GM12878 (cell line): ENCODE measurements around the gene CACNA1D. TPM values are rescaled to one million over a fixed set of nuclear protein-coding genes. Genes with fewer than 3 reads are reported as not detected.

Experiments used
- ATAC-seq: fragments of 200-7000 bp; cut with Tn5 transposase; 3 replicates; pipeline ENCODE4 v1.9.1; 2020; ENCODE audit warnings: mild to moderate bottlenecking, moderate library complexity
- BruUV-seq: library from RNA; stranded (reverse); fragments of 400-500 nt; replicated peaks from 2 replicates; lab custom pipeline; 2021; lab: Mats Ljungman, UMichigan
- CTCF ChIA-PET: fragments of 300-600 bp; sonication (Branson Sonifier 250); formaldehyde crosslinking; extraction: SDS; loops from one replicate; lab custom pipeline; 2021; ENCODE audit warnings: inconsistent platforms; lab: Yijun Ruan, JAX
- POLR2A ChIA-PET: fragments of 350-600 bp; formaldehyde crosslinking; extraction: SDS; loops from one replicate; lab custom pipeline; 2021; ENCODE audit warnings: inconsistent platforms; lab: Charles Lee
- RAD21 ChIA-PET: fragments of 300-600 bp; sonication (Branson Sonifier 250); formaldehyde crosslinking; loops from one replicate; lab custom pipeline; 2023; ENCODE audit warnings: antibody characterized with exemption; ENCODE audit not compliant: unreplicated experiment; lab: Charles Lee
- SMC1A ChIA-PET: fragments of 300-600 bp; sonication (Branson Sonifier 250); formaldehyde crosslinking; loops from one replicate; lab custom pipeline; 2023; ENCODE audit not compliant: unreplicated experiment, uncharacterized antibody; lab: Charles Lee
- DNase-seq: peaks from one replicate; pipeline ENCODE4 v3.0.0-alpha.2; 2011; ENCODE audit warnings: low read depth, low spot score
- FAIRE-seq: peaks from 3 replicates; lab custom pipeline; 2011; peaks lifted over from hg19 to GRCh38; lab: Jason Lieb, UNC
- H2AFZ ChIP-seq: 2 replicates; pipeline ENCODE4 v1.6.0; 2011; ENCODE audit warnings: low read depth, low read length, control low read depth; ENCODE audit not compliant: control insufficient read depth
- H3K27ac ChIP-seq: 2 replicates; pipeline ENCODE4 v1.5.1; 2011; ENCODE audit warnings: control low read depth; ENCODE audit not compliant: control insufficient read depth, insufficient read depth
- H3K27me3 ChIP-seq, 2 experiments: replicated peaks in 1 of 2; 2 replicates each; pipeline versions ENCODE4 v1.6.0 to v1.6.1; 2011; ENCODE audit warnings: low read length in 1 of 2; ENCODE audit not compliant: control insufficient read depth in 2 of 2, insufficient read depth in 2 of 2
- H3K36me3 ChIP-seq, 2 experiments: 2 replicates each; pipeline ENCODE4 v1.5.1; 2011; ENCODE audit warnings: low read length in 1 of 2; ENCODE audit not compliant: control insufficient read depth in 2 of 2, insufficient read depth in 2 of 2
- H3K4me1 ChIP-seq: 2 replicates; pipeline ENCODE4 v1.6.1; 2011; ENCODE audit warnings: mild to moderate bottlenecking, low read length, moderate library complexity, mixed read lengths; ENCODE audit not compliant: control insufficient read depth, insufficient read depth
- H3K4me2 ChIP-seq: 2 replicates; pipeline ENCODE4 v1.6.0; 2011; ENCODE audit warnings: control low read depth; ENCODE audit not compliant: control insufficient read depth, insufficient read depth
- H3K4me3 ChIP-seq: fragments of 200-600 bp; sonication (generic); 2 replicates; pipeline ENCODE4 v1.5.1; 2016
- H3K79me2 ChIP-seq: 2 replicates; pipeline ENCODE4 v1.6.0; 2011; ENCODE audit warnings: low read length; ENCODE audit not compliant: control insufficient read depth, insufficient read depth
- H3K9ac ChIP-seq: 2 replicates; pipeline ENCODE4 v1.8.0; 2011; ENCODE audit warnings: low read length, control low read depth, mixed read lengths; ENCODE audit not compliant: control insufficient read depth, insufficient read depth
- H3K9me3 ChIP-seq: replicated peaks from 3 replicates; pipeline ENCODE4 v1.5.1; 2011; ENCODE audit warnings: mild to moderate bottlenecking, low read length; ENCODE audit not compliant: control insufficient read depth, insufficient read depth
- H4K20me1 ChIP-seq: 2 replicates; pipeline ENCODE4 v1.6.0; 2011; ENCODE audit not compliant: control insufficient read depth, insufficient read depth
- BHLHE40 ChIP-seq, 2 experiments: fragments of 450-650 bp in 1 of 2; IDR thresholded peaks; 2 replicates each; pipeline ENCODE4 v1.6.1; 2011 to 2017; ENCODE audit warnings: low read depth in 2 of 2, borderline replicate concordance in 1 of 2, improper control_type of control experiment in 1 of 2, low read length in 1 of 2, mild to moderate bottlenecking in 1 of 2
- DPF2 ChIP-seq: fragments of 450-650 bp; IDR thresholded peaks from 2 replicates; pipeline ENCODE4 v1.6.1; 2017; ENCODE audit warnings: mild to moderate bottlenecking
- ELK1 ChIP-seq: IDR thresholded peaks from 2 replicates; pipeline ENCODE4 v1.6.1; 2012; ENCODE audit warnings: low read depth, low read length, improper control_type of control experiment
- HDAC6 ChIP-seq: fragments of 200-600 bp; sonication (generic); IDR thresholded peaks from one replicate; pipeline ENCODE4 v1.8.0; 2017; ENCODE audit warnings: antibody characterized with exemption; ENCODE audit not compliant: unreplicated experiment
- IKZF2 ChIP-seq, 2 experiments: fragments of 450-650 bp; IDR thresholded peaks; 2 replicates each; pipeline ENCODE4 v1.6.1; 2017; ENCODE audit warnings: mild to moderate bottlenecking in 2 of 2, moderate library complexity in 2 of 2
- JUNB ChIP-seq: IDR thresholded peaks from 2 replicates; pipeline ENCODE4 v1.6.1; 2016; ENCODE audit warnings: antibody characterized with exemption, mild to moderate bottlenecking
- MEF2B ChIP-seq: fragments of 450-650 bp; IDR thresholded peaks from 2 replicates; pipeline ENCODE4 v1.6.1; 2018; ENCODE audit warnings: mild to moderate bottlenecking, moderate library complexity; ENCODE audit not compliant: partially characterized antibody, poor library complexity, severe bottlenecking
- MLLT1 ChIP-seq: fragments of 450-650 bp; IDR thresholded peaks from 2 replicates; pipeline ENCODE4 v1.6.1; 2016; ENCODE audit warnings: mild to moderate bottlenecking
- MYC ChIP-seq: IDR thresholded peaks from 2 replicates; pipeline ENCODE4 v1.6.1; 2011; ENCODE audit warnings: mild to moderate bottlenecking, low read length, moderate library complexity, inconsistent platforms; ENCODE audit not compliant: insufficient read depth, insufficient replicate concordance, insufficient read length, severe bottlenecking
- NFYB ChIP-seq: IDR thresholded peaks from 2 replicates; pipeline ENCODE4 v1.6.1; 2011; ENCODE audit warnings: low read depth, mild to moderate bottlenecking, low read length, improper control_type of control experiment, moderate library complexity; ENCODE audit not compliant: insufficient read depth
- NR2C1 ChIP-seq: fragments of 450-650 bp; IDR thresholded peaks from 2 replicates; pipeline ENCODE4 v1.6.1; 2017; ENCODE audit warnings: antibody characterized with exemption, mild to moderate bottlenecking, moderate library complexity
- SMAD5 ChIP-seq: IDR thresholded peaks from 2 replicates; pipeline ENCODE4 v1.6.1; 2016; ENCODE audit warnings: antibody characterized with exemption, low read depth
- SREBF1 ChIP-seq: IDR thresholded peaks from 2 replicates; pipeline ENCODE4 v1.6.1; 2012; ENCODE audit warnings: mild to moderate bottlenecking, low read length
- USF2 ChIP-seq: IDR thresholded peaks from 2 replicates; pipeline ENCODE4 v1.6.1; 2011; ENCODE audit warnings: low read depth, low read length, improper control_type of control experiment, borderline replicate concordance
- WGBS: methylation state at CpG from one replicate; pipeline ENCODE4 v1.1.6; 2016; ENCODE audit warnings: low lambda C conversion rate; ENCODE audit not compliant: insufficient replicate concordance, insufficient coverage; ENCODE audit errors: missing lambda C conversion rate; 5-methylcytosine and 5-hydroxymethylcytosine counted together
- in situ Hi-C: fragments of 300-500 bp; cut with MboI; formaldehyde crosslinking; loops from 9 replicates; pipeline ENCODE4 v1.14.3; 2018; ENCODE audit warnings: mixed read lengths
- intact Hi-C: fragments of 100-400 bp; cut with micrococcal nuclease; formaldehyde crosslinking; loops from one replicate; pipeline ENCODE4 v1.14.2; 2022; ENCODE audit not compliant: unreplicated experiment
- polyA plus RNA-seq, 11 experiments: library from polyadenylated mRNA; depleted of rRNA in 4 of 11; unstranded in 6 of 11; stranded (reverse) in 5 of 11; fragments of >200 nt; fragmentation: Nextera tagmentation in 4 of 11; fragmentation: Illumina TruSeq in 1 of 11; extraction: Ambion mirVana in 4 of 11; extraction: Trizol in 1 of 11; gene quantifications; 1 replicate in 1 of 11; 2 replicates in 10 of 11; pipeline versions ENCODE4 v1.2.1 to v1.2.3, GENCODE V29; 2011 to 2016; ENCODE audit warnings: inconsistent platforms in 2 of 11, missing spikeins in 2 of 11, low read depth in 1 of 11
- total RNA-seq, 4 experiments: library from RNA; depleted of rRNA in 3 of 4; stranded (reverse); fragments of >200 nt in 3 of 4; fragmentation: Illumina TruSeq in 1 of 4; extraction: Trizol in 1 of 4; gene quantifications; 2 replicates each; pipeline versions ENCODE4 v1.2.1 to v1.2.3, GENCODE V29; 2013 to 2021
- TF ChIP-seq, protein P1 (sequence below): IDR thresholded peaks from 2 replicates; pipeline ENCODE4 v1.6.1; 2012; ENCODE audit warnings: low read depth, low read length, improper control_type of control experiment
- TF ChIP-seq, protein P2 (sequence below): fragments of 450-650 bp; IDR thresholded peaks from 2 replicates; pipeline ENCODE4 v1.6.1; 2017; ENCODE audit warnings: mild to moderate bottlenecking, moderate library complexity

Gene CACNA1D
- total and polyA plus RNA-seq, 10 of the 15 experiments (the other 5 are each of a cell fraction or from before 2014, with no cell fraction given) = 0.21 to 24.4 (median 1.6) TPM

DNA sequence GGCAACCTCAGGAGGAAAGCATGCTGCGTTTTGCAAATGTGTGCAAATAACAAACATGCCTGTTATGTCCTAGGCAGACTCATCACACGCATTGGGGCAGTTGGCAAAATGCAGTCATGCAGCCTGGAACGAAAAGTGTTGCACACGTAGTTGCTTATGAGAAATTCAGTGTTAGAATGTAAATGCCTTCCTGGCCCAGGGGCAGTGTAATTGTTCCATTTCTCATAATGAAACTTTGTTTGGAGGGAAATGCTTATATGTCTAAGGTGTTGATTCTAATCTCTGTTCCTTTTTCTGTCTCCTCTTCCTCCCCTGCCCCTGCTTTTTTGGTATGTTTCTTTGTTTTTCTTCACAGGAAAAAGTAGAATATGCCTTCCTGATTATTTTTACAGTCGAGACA is 156.0 kb downstream of the CACNA1D start:
- intact Hi-C loops (loop anchor here (2.0 kb wide), 1 partner anchor 96 kb away; no protein-coding TSS in a partner anchor), in situ Hi-C loops (no loop called here)
- WGBS = 0% methylated on average over 5 of the region's 5 CpGs
- ChIA-PET SMC1A (interaction anchor here (1.0 to 1.8 kb wide), 3 partner anchors 61 to 96 kb away, joined by 3 to 13 read pairs (median 4); no protein-coding TSS in a partner anchor), RAD21 (interaction anchor here (1.1 to 1.8 kb wide), 4 partner anchors 8 to 96 kb away, joined by 3 to 7 read pairs (median 6); no protein-coding TSS in a partner anchor), CTCF (no interaction called here), POLR2A (interaction anchor here (0.6 to 1.4 kb wide), 4 partner anchors 33 to 102 kb away, joined by 3 to 12 read pairs (median 9); no protein-coding TSS in a partner anchor)
- peak; percentile 75 for FAIRE-seq
- peaks cover 2% of the 10 kb centered on the region; the same call in 2 of the 3 replicates for H3K9me3 ChIP-seq
- H3K79me2 ChIP-seq = no peaks in the 10 kb centered on the region
- H3K4me3 ChIP-seq = no peak overlapping the region; the same call in 1 of the 2 replicates
- no peaks in the 10 kb centered on the region for H3K27me3 ChIP-seq
- peak; percentile 83 for ATAC-seq
- H3K4me2 ChIP-seq = peak overlapping the region; percentile 45
- no TSS peak for BruUV-seq
- H3K9ac ChIP-seq = no peak overlapping the region
- no peaks in the 10 kb centered on the region for H4K20me1 ChIP-seq
- peak; percentile 75 for DNase-seq
- H3K27ac ChIP-seq = no peak overlapping the region
- H2AFZ ChIP-seq = no peak overlapping the region
- no peaks in the 10 kb centered on the region for H3K36me3 ChIP-seq
- peaks cover 12% of the 10 kb centered on the region for H3K4me1 ChIP-seq
- TF ChIP-seq DPF2 (peak; percentile 81), IKZF2 (IDR thresholded peaks at IDR 0.05) (peak; percentile 89 to 90), NFYB (no peak), MEF2B (no peak), BHLHE40 (IDR thresholded peaks at IDR 0.05; ENCODE audit: borderline replicate concordance in 1 of 2, low read depth in 2 of 2, low read length in 1 of 2) (no peak), USF2 (no peak), ELK1 (no peak), MYC (no peak), SREBF1 (no peak), SMAD5 (no peak), HDAC6 (no peak), JUNB (peak; percentile 38; the same call in 1 of the 2 replicates), NR2C1 (no peak), MLLT1 (no peak; the same call in 1 of the 2 replicates)
- TF ChIP-seq, protein P1, sequence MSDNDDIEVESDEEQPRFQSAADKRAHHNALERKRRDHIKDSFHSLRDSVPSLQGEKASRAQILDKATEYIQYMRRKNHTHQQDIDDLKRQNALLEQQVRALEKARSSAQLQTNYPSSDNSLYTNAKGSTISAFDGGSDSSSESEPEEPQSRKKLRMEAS = no peak
- TF ChIP-seq, protein P2, sequence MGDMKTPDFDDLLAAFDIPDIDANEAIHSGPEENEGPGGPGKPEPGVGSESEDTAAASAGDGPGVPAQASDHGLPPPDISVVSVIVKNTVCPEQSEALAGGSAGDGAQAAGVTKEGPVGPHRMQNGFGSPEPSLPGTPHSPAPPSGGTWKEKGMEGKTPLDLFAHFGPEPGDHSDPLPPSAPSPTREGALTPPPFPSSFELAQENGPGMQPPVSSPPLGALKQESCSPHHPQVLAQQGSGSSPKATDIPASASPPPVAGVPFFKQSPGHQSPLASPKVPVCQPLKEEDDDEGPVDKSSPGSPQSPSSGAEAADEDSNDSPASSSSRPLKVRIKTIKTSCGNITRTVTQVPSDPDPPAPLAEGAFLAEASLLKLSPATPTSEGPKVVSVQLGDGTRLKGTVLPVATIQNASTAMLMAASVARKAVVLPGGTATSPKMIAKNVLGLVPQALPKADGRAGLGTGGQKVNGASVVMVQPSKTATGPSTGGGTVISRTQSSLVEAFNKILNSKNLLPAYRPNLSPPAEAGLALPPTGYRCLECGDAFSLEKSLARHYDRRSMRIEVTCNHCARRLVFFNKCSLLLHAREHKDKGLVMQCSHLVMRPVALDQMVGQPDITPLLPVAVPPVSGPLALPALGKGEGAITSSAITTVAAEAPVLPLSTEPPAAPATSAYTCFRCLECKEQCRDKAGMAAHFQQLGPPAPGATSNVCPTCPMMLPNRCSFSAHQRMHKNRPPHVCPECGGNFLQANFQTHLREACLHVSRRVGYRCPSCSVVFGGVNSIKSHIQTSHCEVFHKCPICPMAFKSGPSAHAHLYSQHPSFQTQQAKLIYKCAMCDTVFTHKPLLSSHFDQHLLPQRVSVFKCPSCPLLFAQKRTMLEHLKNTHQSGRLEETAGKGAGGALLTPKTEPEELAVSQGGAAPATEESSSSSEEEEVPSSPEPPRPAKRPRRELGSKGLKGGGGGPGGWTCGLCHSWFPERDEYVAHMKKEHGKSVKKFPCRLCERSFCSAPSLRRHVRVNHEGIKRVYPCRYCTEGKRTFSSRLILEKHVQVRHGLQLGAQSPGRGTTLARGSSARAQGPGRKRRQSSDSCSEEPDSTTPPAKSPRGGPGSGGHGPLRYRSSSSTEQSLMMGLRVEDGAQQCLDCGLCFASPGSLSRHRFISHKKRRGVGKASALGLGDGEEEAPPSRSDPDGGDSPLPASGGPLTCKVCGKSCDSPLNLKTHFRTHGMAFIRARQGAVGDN = peak; percentile 46
